ENCODE measurements around the gene TAS2R40.

Gene TAS2R40

DNA sequence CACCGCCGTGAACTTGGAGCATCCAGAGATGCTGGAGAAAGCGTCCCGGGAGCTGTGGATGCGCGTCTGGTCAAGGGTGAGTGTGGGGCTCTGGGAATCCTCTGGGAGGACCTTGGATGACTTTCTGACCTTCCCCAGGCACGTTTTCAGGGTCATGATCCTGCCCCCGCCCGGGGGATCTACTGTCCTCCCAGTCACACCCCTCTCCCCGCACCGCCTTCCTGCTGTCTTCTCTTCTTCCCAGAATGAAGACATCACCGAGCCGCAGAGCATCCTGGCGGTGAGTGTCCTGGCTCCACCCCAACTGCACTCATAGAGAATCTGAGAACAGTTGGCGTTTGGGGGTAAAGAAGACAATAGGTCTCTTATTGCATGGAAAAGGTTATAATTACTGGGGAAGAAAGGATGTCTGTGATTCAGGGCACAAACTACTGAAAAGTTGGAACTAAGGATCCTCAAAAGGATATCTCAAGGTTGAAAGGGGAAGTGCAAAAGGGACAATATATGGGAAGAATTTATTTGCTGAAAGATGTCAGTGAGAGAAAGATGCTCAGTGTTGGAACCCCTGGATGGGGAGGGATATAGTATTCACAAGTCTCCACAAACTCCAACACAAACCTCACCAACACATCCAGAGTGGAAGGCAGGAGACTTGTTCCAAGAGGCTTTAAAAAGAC, 43.3 kb downstream of the TAS2R40 start:
- TF ChIP-seq, protein P1, sequence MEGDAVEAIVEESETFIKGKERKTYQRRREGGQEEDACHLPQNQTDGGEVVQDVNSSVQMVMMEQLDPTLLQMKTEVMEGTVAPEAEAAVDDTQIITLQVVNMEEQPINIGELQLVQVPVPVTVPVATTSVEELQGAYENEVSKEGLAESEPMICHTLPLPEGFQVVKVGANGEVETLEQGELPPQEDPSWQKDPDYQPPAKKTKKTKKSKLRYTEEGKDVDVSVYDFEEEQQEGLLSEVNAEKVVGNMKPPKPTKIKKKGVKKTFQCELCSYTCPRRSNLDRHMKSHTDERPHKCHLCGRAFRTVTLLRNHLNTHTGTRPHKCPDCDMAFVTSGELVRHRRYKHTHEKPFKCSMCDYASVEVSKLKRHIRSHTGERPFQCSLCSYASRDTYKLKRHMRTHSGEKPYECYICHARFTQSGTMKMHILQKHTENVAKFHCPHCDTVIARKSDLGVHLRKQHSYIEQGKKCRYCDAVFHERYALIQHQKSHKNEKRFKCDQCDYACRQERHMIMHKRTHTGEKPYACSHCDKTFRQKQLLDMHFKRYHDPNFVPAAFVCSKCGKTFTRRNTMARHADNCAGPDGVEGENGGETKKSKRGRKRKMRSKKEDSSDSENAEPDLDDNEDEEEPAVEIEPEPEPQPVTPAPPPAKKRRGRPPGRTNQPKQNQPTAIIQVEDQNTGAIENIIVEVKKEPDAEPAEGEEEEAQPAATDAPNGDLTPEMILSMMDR (IDR thresholded peaks at IDR 0.05; ENCODE audit: low read depth, low read length, missing control alignments): no peak
- no peak overlapping the region for H3K4me3 ChIP-seq (ENCODE audit: low read depth, low read length)
- no peak for DNase-seq (ENCODE audit: low read depth)

DNA sequence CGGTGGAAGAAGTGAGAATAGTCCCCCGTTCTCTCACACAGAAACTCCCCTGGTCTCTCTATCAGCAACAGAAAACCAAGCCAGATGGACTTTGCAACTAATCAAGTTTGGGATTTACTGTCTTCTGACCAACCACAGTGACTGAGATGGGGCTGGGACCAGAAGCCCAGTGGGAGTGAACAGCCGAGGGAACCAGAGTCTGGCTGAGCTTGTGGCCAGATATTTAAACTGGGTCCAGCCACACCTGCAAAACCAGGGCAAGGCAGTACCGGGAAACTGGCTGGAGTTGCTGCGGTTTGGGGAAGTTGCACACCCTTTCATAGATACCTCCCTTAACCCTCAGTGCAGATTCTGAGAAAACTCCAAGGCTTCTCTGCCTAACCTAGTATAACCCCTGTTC, 47.4 kb downstream of the TAS2R40 start:
- DNase-seq (ENCODE audit: low read depth): no peak
- no peak overlapping the region for H3K4me3 ChIP-seq (ENCODE audit: low read depth, low read length)
- TF ChIP-seq, protein P1 (IDR thresholded peaks at IDR 0.05; ENCODE audit: low read depth, low read length, missing control alignments): no peak

DNA sequence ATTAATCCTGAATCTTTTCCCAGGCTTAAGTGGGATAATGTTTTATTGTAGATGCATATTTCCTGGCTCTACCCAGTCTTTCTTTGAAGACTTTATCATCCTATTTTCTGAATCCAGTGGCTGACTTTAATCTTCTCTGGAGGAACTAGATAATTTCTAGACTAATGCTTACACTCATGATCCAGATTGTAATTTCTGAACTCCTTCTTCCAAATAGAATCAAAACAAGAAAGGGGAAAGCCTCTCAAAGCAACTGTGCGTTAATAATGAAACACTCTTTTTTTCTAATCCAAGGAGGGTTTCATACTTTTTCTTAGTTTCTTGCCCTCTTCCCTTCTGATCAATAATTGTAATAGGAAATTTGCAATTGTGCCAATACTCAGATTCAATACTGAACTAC, 49.4 kb downstream of the TAS2R40 start:
- H3K4me3 ChIP-seq (ENCODE audit: low read depth, low read length): no peak overlapping the region
- TF ChIP-seq, protein P1 (IDR thresholded peaks at IDR 0.05; ENCODE audit: low read depth, low read length, missing control alignments): no peak
- no peak for DNase-seq (ENCODE audit: low read depth)

All from GM12864 (cell line).